ENCODE measurements around the gene ARHGAP45. TPM values are rescaled to one million over a fixed set of nuclear protein-coding genes. Genes with fewer than 3 reads are reported as not detected.
A peak's percentile ranks its signal among the peaks of the same experiment; 100 is the strongest.
"Not testable (repeated sequence)": the region's sequence is repeated elsewhere in the genome, so short reads cannot be mapped to it uniquely, and the experiment has no call there.

Gene ARHGAP45
- total RNA-seq, 2 experiments from 2014 or later: 861 to 878 TPM

- TF ChIP-seq CTCF (IDR thresholded peaks at IDR 0.05): no peak
- no peak for DNase-seq
- Mint-ChIP-seq H3K27ac (no peak overlapping the region), H3K4me1 (ENCODE audit: low read depth) (peaks cover 21% of the 10 kb centered on the region), H3K27me3 (no peaks in the 10 kb centered on the region), H3K4me3 (no peak overlapping the region), H3K36me3 (ENCODE audit: low read depth) (peaks cover 28% of the 10 kb centered on the region), H3K9me3 (no peaks in the 10 kb centered on the region)
- intact Hi-C loops (cut with DNase I, micrococcal nuclease): no loop called here
- Histone ChIP-seq H3K9me3 (ENCODE audit: control insufficient read depth in 1 of 2, insufficient read depth in 1 of 2, low read length in 2 of 2) (peaks cover 0 to under 1% of the 10 kb centered on the region in 2 experiments), H3K27me3 (ENCODE audit: control insufficient read depth in 1 of 2, insufficient read depth in 2 of 2, low read length in 2 of 2) (no peaks in the 10 kb centered on the region), H3K4me1 (ENCODE audit: insufficient read depth, low read length) (peaks cover 78% of the 10 kb centered on the region), H3K4me3 (ENCODE audit: low read length) (no peak overlapping the region), H3K27ac (ENCODE audit: low read depth in 1 of 2, low read length in 2 of 2) (no peak overlapping the region), H3K36me3 (ENCODE audit: insufficient read depth, low read length) (peaks cover 54% of the 10 kb centered on the region)
- POLR2A ChIA-PET: no interaction called here
- no peak for ATAC-seq (ENCODE audit: poor library complexity)
- CTCF ChIA-PET: no interaction called here
Observed at GRCh38 chr19:1128106-1128505, 61.1 kb downstream of the ARHGAP45 start.

DNA sequence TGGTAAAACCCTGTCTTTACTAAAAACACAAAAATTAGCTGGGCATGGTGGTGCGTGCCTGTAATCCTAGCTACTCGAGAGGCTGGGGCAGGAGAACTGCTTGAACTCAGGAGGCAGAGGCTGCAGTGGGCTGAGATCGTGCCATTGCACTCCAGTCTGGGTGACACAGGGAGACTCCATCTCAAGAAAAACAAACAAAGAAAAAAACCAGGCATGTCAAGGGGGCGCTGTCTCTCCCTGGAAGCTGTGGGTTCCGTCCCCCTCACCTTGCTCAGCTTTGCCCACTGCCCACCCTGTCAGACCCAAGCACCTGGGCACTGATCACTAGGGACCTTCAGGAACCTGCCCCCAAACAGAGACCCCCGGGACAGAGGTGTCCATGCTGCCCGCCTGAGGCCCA, 62.1 kb downstream of the ARHGAP45 start:
- POLR2A ChIA-PET: interaction anchor here (2.7 kb wide), 1 partner anchor 54 kb away, joined by 8 read pairs; no protein-coding TSS in a partner anchor
- CTCF ChIA-PET: interaction anchor here (0.5 to 3.3 kb wide), 2 partner anchors 16 to 57 kb away, joined by 3 to 18 read pairs; no protein-coding TSS in a partner anchor
- intact Hi-C loops (cut with DNase I, micrococcal nuclease); H3K27me3 Mint-ChIP-seq; H3K9me3 ChIP-seq (ENCODE audit: control insufficient read depth in 1 of 2, insufficient read depth in 1 of 2, low read length in 2 of 2); DNase-seq; H3K27me3 ChIP-seq (ENCODE audit: control insufficient read depth in 1 of 2, insufficient read depth in 2 of 2, low read length in 2 of 2); H3K4me3 Mint-ChIP-seq; H3K9me3 Mint-ChIP-seq; ATAC-seq (ENCODE audit: poor library complexity); H3K4me3 ChIP-seq (ENCODE audit: low read length): not testable (repeated sequence)
- Histone ChIP-seq H3K27ac (ENCODE audit: low read depth in 1 of 2, low read length in 2 of 2) (peak overlapping the region in 1 of 2 donors; percentile 34), H3K36me3 (ENCODE audit: insufficient read depth, low read length) (peaks cover 44% of the 10 kb centered on the region), H3K4me1 (ENCODE audit: insufficient read depth, low read length) (peaks cover 83% of the 10 kb centered on the region)
- Mint-ChIP-seq H3K27ac (peak overlapping the region; percentile 36), H3K4me1 (ENCODE audit: low read depth) (peaks cover 27% of the 10 kb centered on the region), H3K36me3 (ENCODE audit: low read depth) (peaks cover 29% of the 10 kb centered on the region)

- intact Hi-C loops (cut with DNase I, micrococcal nuclease): no loop called here
- TF ChIP-seq CTCF (IDR thresholded peaks at IDR 0.05): no peak
- ChIA-PET POLR2A (interaction anchor here (2.3 to 4.8 kb wide), 4 partner anchors 17 to 140 kb away, joined by 8 to 27 read pairs (median 14); partner anchors contain the start of genes ARHGAP45 and CIRBP), CTCF (interaction anchor here (3.3 kb wide), 1 partner anchor 16 kb away, joined by 18 read pairs; no protein-coding TSS in a partner anchor)
- H3K27me3 Mint-ChIP-seq: no peaks in the 10 kb centered on the region
- ATAC-seq (ENCODE audit: poor library complexity) (no peak), DNase-seq (no peak)
- Histone ChIP-seq H3K27ac (ENCODE audit: low read depth in 1 of 2, low read length in 2 of 2) (peak overlapping the region in 1 of 2 donors; percentile 34), H3K9me3 (ENCODE audit: control insufficient read depth in 1 of 2, insufficient read depth in 1 of 2, low read length in 2 of 2) (peaks cover 0 to 8% of the 10 kb centered on the region in 2 experiments), H3K27me3 (ENCODE audit: control insufficient read depth in 1 of 2, insufficient read depth in 2 of 2, low read length in 2 of 2) (no peaks in the 10 kb centered on the region), H3K4me3 (ENCODE audit: low read length) (no peak overlapping the region), H3K36me3 (ENCODE audit: insufficient read depth, low read length) (peaks cover 40% of the 10 kb centered on the region), H3K4me1 (ENCODE audit: insufficient read depth, low read length) (peaks cover 83% of the 10 kb centered on the region)
- H3K9me3 Mint-ChIP-seq: no peaks in the 10 kb centered on the region
- H3K4me3 Mint-ChIP-seq: peak overlapping the region; percentile 90
- H3K4me1 Mint-ChIP-seq (ENCODE audit: low read depth): peaks cover 27% of the 10 kb centered on the region
- peaks cover 29% of the 10 kb centered on the region for H3K36me3 Mint-ChIP-seq (ENCODE audit: low read depth)
- peak overlapping the region; percentile 96 for H3K27ac Mint-ChIP-seq
Observed at GRCh38 chr19:1129535-1129934, 62.6 kb downstream of the ARHGAP45 start.

Data from CD4-positive, alpha-beta T cell (primary cell).